CD4-positive, alpha-beta T cell treated with Interleukin-2 at 100 ng/mL for 4 hours (primary cell): ENCODE results near the gene APBA2.
"Not testable (repeated sequence)": the region's sequence is repeated elsewhere in the genome, so short reads cannot be mapped to it uniquely, and the experiment has no call there.

ENCODE experiments used
- DNase-seq: peaks from one replicate; pipeline ENCODE4 v3.0.0-alpha.2; 2020; ENCODE audit warnings: low spot score

Gene APBA2

DNA sequence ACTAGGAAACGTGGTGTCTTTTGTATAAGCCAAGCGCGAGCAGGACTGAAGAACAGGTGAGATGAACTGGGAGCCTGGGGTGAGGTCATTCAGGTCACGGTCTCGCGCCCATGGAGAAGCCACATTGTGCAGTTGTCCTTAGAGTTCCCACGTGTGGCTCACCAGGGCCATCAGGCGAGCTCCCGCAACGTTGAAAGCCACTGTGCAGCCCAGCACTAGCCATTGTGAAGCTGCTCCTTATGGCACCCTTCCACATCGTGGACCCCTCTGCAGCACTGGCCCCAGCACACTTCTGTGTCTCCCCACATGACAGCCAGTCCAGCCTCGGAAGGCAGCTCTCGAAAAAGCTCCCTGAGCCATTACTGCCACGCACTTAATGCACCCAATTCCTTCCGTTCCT lies 7.6 kb upstream of the APBA2 start:
- DNase-seq: no peak

DNA sequence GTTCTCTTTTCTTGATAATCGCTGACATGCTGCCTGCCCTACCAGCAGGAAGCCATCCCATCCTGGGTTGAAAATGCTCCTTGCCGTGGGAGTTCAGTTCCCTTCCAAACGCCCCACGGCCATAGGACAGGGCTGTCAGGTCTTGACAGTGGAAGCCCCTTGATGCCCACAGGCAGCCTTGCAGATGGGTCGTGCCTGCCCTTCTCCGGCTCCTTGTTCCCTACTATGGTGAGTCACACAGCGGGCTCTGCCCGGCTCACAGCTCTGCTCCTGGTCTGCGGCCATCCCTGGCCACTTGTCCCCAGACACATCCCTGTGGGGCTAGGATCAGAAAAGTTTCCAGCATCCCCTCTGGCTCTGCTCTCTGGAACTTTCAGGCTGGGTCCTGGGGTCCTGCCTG lies 6.2 kb upstream of the APBA2 start:
- no peak for DNase-seq

DNA sequence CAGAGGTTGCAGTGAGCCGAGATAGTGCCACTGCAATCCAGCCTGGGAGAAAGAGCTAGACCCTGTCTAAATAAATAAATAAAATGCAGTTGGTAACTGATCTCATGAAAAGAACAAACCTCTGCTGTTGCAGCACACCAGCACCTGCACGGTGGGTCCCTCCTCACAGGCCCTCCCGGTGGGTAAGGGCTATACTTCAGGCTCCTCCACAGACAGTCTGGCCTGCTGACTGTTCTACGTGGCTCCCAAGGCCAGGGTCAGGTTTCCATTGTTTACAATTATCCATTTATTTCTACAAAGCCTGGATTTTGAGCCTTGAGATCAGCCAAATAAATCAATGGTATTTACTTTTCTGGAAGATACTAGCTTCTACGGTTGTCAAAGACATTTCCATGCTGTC lies 5.1 kb upstream of the APBA2 start:
- DNase-seq: no peak

- DNase-seq: no peak
Measured at GRCh38 chr15:28881170-28881569, 4.6 kb upstream of the APBA2 start.

DNA sequence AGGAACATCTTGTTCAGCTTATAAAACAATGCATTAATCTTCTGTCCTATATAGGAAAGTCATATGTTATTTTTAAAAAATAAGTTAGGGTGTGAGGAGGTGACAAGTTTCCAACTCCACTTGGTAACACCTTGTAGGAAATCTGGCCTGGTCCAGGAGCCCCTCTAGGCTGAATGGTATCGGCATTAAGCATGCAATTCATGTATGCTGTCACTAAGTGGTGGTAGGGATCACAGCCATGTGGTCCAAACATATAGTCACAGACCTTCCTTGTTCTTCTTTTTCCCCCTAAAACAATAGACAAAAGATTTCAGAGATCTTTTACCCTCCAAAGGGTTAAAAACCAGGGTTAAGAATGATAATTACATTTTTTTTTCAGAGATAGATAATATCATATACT lies 4.2 kb upstream of the APBA2 start:
- no peak for DNase-seq

DNA sequence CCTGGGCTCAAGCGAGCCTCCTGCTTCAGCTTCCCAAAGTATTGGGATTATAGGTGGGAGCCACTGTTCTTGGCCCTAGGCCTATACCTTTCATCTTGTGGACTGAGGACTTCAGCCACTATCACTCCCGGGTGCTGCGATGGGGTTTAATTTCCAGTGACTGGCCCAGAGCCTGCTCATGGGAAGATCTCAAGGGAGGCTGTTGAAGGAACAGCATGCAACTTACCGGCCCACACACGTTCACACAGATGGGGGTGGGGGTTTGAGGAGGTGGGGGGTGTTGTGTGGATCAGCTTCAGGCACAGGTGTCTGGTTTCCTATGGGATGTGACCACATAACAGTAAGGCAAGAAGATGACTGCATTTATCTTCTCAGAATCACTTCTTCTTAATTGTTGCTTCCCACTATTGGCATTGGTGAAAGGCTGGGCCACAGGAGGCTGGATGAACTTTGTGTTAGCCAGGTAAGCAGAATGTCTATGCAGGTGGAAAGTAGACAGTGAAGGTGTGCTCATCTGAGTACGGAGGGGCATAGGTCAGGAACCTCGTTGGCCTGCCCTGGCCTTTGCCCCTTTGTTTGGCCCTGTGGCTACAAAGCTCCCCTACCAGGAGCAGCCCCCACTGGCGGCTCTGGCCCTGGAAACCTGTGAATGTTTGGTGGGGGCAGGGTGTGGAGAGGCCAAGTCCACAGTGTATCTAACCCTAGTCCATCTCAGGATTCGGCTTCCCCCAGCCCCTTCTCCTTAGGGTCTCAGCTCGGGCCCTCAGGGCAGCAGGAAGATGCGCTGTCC lies 1.4 kb upstream of the APBA2 start:
- DNase-seq: no peak

GRCh38 chr15:28885128-28885629 lies 595 bp upstream of the APBA2 start:
- DNase-seq: no peak

- peak; percentile 13 for DNase-seq
Measured at GRCh38 chr15:28886431-28887338, 911 bp downstream of the APBA2 start.

- no peak for DNase-seq
Measured at GRCh38 chr15:28887339-28888174, 1.8 kb downstream of the APBA2 start.

DNA sequence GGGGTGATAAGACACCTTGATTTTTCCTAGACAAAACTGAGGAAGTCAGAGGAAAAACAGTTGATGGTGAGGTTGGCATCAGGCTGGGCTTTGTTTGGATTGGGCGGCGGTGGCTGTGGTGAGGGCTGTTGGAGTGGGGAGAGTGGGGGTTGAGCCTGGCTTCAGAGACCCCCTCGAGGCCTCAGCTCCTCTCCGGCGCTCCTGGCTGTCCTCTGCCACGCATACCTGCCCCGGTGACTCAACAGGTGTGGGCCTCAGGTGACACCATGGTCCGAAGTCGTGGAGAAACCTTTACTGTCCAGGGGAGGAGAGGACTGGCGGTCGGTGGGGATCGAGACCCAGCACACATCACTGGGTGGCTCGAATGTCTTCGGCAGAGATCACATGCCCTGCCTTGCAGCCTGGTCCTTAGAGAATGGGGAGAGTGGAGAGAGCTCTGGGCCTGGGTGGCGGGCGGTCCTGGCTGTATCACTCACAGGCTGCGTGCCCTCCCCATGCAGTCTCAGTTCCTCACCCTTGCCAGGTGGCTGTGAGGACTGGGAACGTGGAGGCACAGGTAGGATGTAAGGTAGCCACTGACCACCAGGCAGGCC lies 2.6 kb downstream of the APBA2 start:
- DNase-seq: no peak

DNA sequence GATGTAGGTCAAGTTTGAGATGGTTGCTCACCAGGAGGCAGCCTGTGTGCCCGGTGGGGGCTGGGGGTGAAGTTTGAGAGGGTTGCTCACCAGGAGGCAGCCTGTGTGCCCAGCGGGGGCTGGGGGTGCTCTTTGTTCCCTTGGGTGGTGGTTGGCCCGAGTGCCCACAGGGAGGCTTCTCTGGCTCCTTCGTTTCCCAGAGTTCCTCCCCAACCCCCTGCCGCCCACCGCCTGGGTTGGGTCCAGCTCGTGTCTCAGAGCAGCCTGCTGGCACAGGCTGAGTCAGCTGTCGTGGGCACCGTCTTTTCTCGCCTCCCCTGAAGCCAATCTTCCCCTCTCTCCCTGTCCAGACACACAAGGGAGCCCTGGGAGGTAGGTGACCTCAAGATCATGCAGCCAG lies 3.1 kb downstream of the APBA2 start:
- DNase-seq: no peak

- DNase-seq: no peak
Measured at GRCh38 chr15:28889346-28889745, 3.6 kb downstream of the APBA2 start.

- not testable (repeated sequence) for DNase-seq
Measured at GRCh38 chr15:28889871-28890270, 4.1 kb downstream of the APBA2 start.

DNA sequence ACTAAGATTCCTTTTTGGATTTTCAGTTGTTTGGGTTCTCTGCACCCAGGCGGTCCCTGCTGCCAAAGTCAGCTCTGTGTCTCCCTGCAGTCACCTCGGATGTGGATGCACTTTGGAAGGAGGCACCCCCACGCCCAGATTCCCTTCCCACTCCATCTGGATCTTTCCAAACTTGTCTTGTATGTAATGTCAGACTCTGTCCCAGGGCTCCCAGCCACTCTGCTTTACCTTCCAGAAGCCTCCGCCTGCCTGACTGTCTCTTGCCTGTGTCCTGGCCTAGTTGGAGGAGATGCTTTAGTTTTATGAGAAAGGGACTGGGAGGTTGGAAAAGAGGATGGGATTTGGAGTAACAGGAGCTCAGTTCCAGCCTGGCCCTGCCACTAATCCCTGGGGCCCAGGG lies 4.5 kb downstream of the APBA2 start:
- DNase-seq: not testable (repeated sequence)

DNA sequence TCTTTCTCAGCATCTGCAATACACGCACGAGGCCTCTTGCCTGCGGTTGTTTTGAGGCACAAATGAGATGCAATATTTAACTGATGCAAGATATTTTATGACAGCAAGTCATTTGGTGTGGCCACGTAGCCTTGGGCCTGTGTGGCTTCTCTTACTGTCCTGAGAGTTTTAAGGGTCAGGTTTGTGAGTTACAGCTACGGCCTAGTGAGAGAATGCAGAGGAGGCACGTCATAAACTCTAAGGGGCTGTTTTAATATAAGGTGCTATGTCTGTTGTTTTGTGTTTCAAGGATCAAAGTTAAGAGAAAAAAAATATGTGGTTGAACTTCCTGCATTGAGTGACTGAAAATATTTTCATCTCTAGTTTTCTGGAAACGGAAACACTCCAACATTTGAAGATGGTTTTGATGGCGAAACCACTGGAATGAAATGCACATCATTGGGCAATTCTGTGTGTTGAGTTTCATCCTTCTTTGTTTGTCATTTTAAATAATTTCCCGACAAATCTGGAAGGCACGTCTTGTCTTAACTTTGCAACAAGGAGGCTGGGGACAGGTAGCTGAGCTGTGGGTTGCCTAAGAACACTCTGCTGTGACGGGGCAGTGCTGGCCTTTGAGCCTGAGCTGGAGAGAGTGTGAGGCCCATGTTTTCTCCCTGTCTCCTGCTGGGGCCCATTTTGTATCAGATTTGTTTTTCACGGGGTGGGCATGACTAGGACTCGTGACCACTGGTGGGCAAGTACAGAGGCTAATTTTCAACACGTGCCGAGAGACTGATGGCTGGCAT lies 5.1 kb downstream of the APBA2 start:
- peak; percentile 30 for DNase-seq

DNA sequence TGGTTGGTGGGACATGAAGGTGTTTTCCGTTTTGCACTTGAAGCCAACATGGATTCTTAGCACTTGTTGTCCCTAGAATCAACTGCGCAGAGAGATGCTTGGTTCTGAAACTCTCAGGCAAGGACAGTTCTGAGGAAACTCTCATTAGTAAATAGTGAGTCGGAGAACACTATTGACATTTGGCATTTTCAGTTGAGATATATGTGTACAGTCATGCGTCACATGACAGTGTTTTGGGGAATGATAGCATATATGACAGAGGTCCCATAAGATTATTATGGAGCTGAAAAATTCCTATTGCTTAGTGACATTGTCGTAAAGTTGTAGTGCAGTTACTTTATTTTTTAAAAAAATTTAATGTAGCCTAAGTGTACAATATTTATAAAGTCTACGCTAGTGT lies 5.8 kb downstream of the APBA2 start:
- no peak for DNase-seq

GRCh38 chr15:28892789-28893610 lies 7.2 kb downstream of the APBA2 start:
- DNase-seq: no peak

- DNase-seq: no peak
Measured at GRCh38 chr15:28894631-28895030, 8.9 kb downstream of the APBA2 start.

DNA sequence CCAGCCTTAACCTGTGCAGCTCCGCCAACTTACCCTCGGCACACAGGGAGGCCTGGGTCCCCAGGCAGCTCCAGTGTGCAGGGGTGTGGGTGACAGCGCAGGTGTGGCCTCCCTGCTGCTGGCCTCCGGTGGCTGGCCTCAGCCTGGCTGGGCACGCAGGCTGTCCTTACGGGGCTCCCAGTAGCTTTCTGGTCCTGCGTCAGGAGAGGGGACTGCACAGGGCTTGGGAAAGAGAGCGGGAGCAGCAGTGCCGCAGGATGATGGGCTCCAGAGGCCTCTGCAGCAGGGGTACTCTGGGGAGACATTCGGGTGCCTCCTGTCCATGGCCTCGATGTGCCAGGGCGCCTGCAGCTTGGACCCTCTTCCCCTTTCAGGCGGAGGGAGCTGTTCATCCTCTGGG lies 9.4 kb downstream of the APBA2 start:
- no peak for DNase-seq

DNA sequence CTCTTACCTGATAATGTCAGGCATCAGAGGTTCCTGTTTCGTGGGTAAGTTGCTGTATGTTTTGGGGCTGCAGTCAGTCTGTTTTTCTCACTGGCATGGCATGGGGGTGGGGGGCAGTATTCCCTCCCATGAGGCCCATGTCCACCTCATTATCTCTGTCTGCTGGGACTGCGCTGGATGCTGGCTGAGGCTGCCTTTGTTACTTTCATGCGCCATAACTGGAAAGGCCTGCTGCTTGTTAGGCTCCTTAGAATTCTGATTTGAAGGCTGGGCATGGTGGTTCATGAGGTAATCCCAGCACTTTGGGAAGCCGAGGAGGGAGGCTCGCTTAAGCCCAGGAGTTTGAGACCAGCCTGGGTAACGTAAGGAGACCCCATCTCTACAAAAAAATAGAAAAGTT lies 9.8 kb downstream of the APBA2 start:
- DNase-seq: no peak
